Neuronal stem cell (in vitro differentiated cells): ENCODE measurements around the gene BRPF1.

Experiments
- DNase-seq: peaks from one replicate; pipeline ENCODE4 v3.0.0-alpha.2; 2013; ENCODE audit warnings: low spot score
- H2AFZ ChIP-seq: one replicate; pipeline ENCODE4 v1.6.1; 2013; ENCODE audit warnings: mild to moderate bottlenecking, low read length, inconsistent platforms
- H2AK5ac ChIP-seq: 2 replicates; pipeline ENCODE4 v1.6.1; 2013; ENCODE audit warnings: low read depth, mild to moderate bottlenecking, inconsistent platforms, low read length, moderate library complexity, mixed read lengths
- H2BK120ac ChIP-seq: 2 replicates; pipeline ENCODE4 v1.6.1; 2013; ENCODE audit warnings: low read depth, mild to moderate bottlenecking, inconsistent platforms, low read length, moderate library complexity, mixed read lengths
- H2BK12ac ChIP-seq: one replicate; pipeline ENCODE4 v1.6.1; 2013; ENCODE audit warnings: low read length, inconsistent platforms
- H2BK15ac ChIP-seq: 2 replicates; pipeline ENCODE4 v1.6.1; 2013; ENCODE audit warnings: mild to moderate bottlenecking, low read length, inconsistent platforms, mixed read lengths
- H2BK5ac ChIP-seq: one replicate; pipeline ENCODE4 v1.6.1; 2013; ENCODE audit warnings: inconsistent platforms, mild to moderate bottlenecking, low read length, moderate library complexity
- H3K14ac ChIP-seq: one replicate; pipeline ENCODE4 v1.6.1; 2013; ENCODE audit warnings: low read length, inconsistent platforms
- H3K18ac ChIP-seq: 2 replicates; pipeline ENCODE4 v1.6.1; 2013; ENCODE audit warnings: low read length, inconsistent platforms
- H3K23ac ChIP-seq: 2 replicates; pipeline ENCODE4 v1.6.1; 2013; ENCODE audit warnings: low read depth, mild to moderate bottlenecking, mixed read lengths, low read length, inconsistent platforms; ENCODE audit not compliant: poor library complexity
- H3K27ac ChIP-seq: replicated peaks from 3 replicates; pipeline ENCODE4 v1.5.1; 2013; ENCODE audit warnings: low read length, inconsistent platforms
- H3K27me3 ChIP-seq, 3 experiments: 2 replicates each; pipeline ENCODE4 v1.6.1; 2013; ENCODE audit warnings: low read length in 3 of 3, mild to moderate bottlenecking in 2 of 3, inconsistent platforms in 1 of 3, low read depth in 1 of 3, mixed read lengths in 1 of 3, moderate library complexity in 1 of 3; ENCODE audit not compliant: control insufficient read depth in 3 of 3, insufficient read depth in 3 of 3
- H3K36me3 ChIP-seq, 2 donors: replicated peaks in 1 of 2; 2 replicates each; pipeline ENCODE4 v1.6.1; 2013; ENCODE audit warnings: low read length in 2 of 2; ENCODE audit not compliant: control insufficient read depth in 2 of 2, insufficient read depth in 2 of 2
- H3K4ac ChIP-seq: 2 replicates; pipeline ENCODE4 v1.6.1; 2013; ENCODE audit warnings: inconsistent platforms, mild to moderate bottlenecking, low read length, moderate library complexity
- H3K4me1 ChIP-seq, 2 donors: 1 replicate in 1 of 2; 2 replicates in 1 of 2; pipeline ENCODE4 v1.6.1; 2013; ENCODE audit warnings: low read length in 2 of 2, low read depth in 1 of 2; ENCODE audit not compliant: control insufficient read depth in 2 of 2, insufficient read depth in 1 of 2
- H3K4me2 ChIP-seq: one replicate; pipeline ENCODE4 v1.6.1; 2013; ENCODE audit warnings: mild to moderate bottlenecking, low read length, inconsistent platforms; ENCODE audit not compliant: insufficient read depth, poor library complexity, severe bottlenecking
- H3K4me3 ChIP-seq, 2 donors: 2 replicates each; pipeline ENCODE4 v1.5.1; 2013; ENCODE audit warnings: low read length in 2 of 2, mild to moderate bottlenecking in 2 of 2, inconsistent platforms in 1 of 2, moderate library complexity in 1 of 2
- H3K79me1 ChIP-seq: one replicate; pipeline ENCODE4 v1.6.1; 2013; ENCODE audit warnings: low read depth, mild to moderate bottlenecking, inconsistent platforms, low read length, moderate library complexity
- H3K9ac ChIP-seq: one replicate; pipeline ENCODE4 v1.6.1; 2013; ENCODE audit warnings: mild to moderate bottlenecking, low read depth, low read length, inconsistent platforms; ENCODE audit not compliant: poor library complexity
- H3K9me3 ChIP-seq, 2 donors: replicated peaks in 1 of 2; 2 replicates each; pipeline versions ENCODE3 to v1.6.1; 2013; ENCODE audit warnings: low read length in 2 of 2, mild to moderate bottlenecking in 2 of 2, inconsistent platforms in 1 of 2, low read depth in 1 of 2, mixed read lengths in 1 of 2, moderate library complexity in 1 of 2; ENCODE audit not compliant: control insufficient read depth in 2 of 2, insufficient read depth in 1 of 2
- H4K8ac ChIP-seq: one replicate; pipeline ENCODE4 v1.6.1; 2013; ENCODE audit warnings: low read depth, mild to moderate bottlenecking, inconsistent platforms, low read length, moderate library complexity
- H4K91ac ChIP-seq: one replicate; pipeline ENCODE4 v1.6.1; 2013; ENCODE audit warnings: low read length, low read depth, mild to moderate bottlenecking, inconsistent platforms; ENCODE audit not compliant: poor library complexity
- WGBS, 2 donors: extraction: QIAGEN DNeasy Blood & Tissue Kit; methylation state at CpG; one replicate each; pipeline ENCODE4 v1.1.7; 2013; ENCODE audit warnings: missing lambda C conversion rate in 2 of 2, mixed read lengths in 1 of 2; ENCODE audit not compliant: insufficient read length in 2 of 2, insufficient replicate concordance in 1 of 2; ENCODE audit errors: extremely low coverage in 2 of 2; 5-methylcytosine and 5-hydroxymethylcytosine counted together

BRPF1 gene

GRCh38 chr3:9747267-9747666, 15.7 kb downstream of the BRPF1 start:
- H3K23ac ChIP-seq = no peak overlapping the region
- H3K4me2 ChIP-seq = no peak overlapping the region
- H3K27me3 ChIP-seq = no peaks in the 10 kb centered on the region
- H3K4me1 ChIP-seq = peaks cover 4 to 8% of the 10 kb centered on the region in 2 donors
- no peak overlapping the region for H3K14ac ChIP-seq
- no peak overlapping the region for H3K4ac ChIP-seq
- no peak overlapping the region for H3K27ac ChIP-seq
- peak overlapping the region; percentile 47 for H3K9ac ChIP-seq
- no peak overlapping the region for H2AK5ac ChIP-seq
- no peak overlapping the region for H2AFZ ChIP-seq
- no peak overlapping the region for H4K8ac ChIP-seq
- peak overlapping the region; percentile 23 for H2BK120ac ChIP-seq
- peaks cover 6% of the 10 kb centered on the region for H3K79me1 ChIP-seq
- no peak overlapping the region for H4K91ac ChIP-seq
- DNase-seq = no peak
- H3K36me3 ChIP-seq = peaks cover 66 to 84% of the 10 kb centered on the region in 2 donors
- H2BK5ac ChIP-seq = no peak overlapping the region
- WGBS, 2 donors = no CpG with 5 or more reads among the region's 8 CpGs
- H3K4me3 ChIP-seq = no peak overlapping the region
- no peak overlapping the region for H3K18ac ChIP-seq
- H3K9me3 ChIP-seq = peaks cover 0 to 2% of the 10 kb centered on the region in 2 donors
- H2BK15ac ChIP-seq = no peak overlapping the region
- H2BK12ac ChIP-seq = no peak overlapping the region

- no peak for DNase-seq
- Histone ChIP-seq H3K14ac (no peak overlapping the region), H3K23ac (no peak overlapping the region), H3K27me3 (no peaks in the 10 kb centered on the region), H2AFZ (no peak overlapping the region), H3K4me1 (peaks cover 4 to 8% of the 10 kb centered on the region in 2 donors), H3K9ac (no peak overlapping the region), H2BK12ac (no peak overlapping the region), H2BK15ac (no peak overlapping the region), H3K27ac (no peak overlapping the region), H3K4ac (no peak overlapping the region), H4K8ac (no peak overlapping the region), H3K18ac (no peak overlapping the region), H2BK120ac (no peak overlapping the region), H3K36me3 (peaks cover 62 to 83% of the 10 kb centered on the region in 2 donors), H3K4me2 (no peak overlapping the region), H3K9me3 (peaks cover 0 to 2% of the 10 kb centered on the region in 2 donors), H2AK5ac (no peak overlapping the region), H3K4me3 (no peak overlapping the region), H4K91ac (no peak overlapping the region), H3K79me1 (peaks cover 8% of the 10 kb centered on the region), H2BK5ac (no peak overlapping the region)
- WGBS, 2 donors = no CpG with 5 or more reads among the region's 2 CpGs
Measured at GRCh38 chr3:9748031-9748430, 16.5 kb downstream of the BRPF1 start.

- Histone ChIP-seq H3K4me3 (peak overlapping the region; percentile 55 to 84), H2BK5ac (peak overlapping the region; percentile 97), H3K4me1 (peaks cover 4 to 8% of the 10 kb centered on the region in 2 donors), H3K4me2 (peak overlapping the region; percentile 76), H4K91ac (no peak overlapping the region), H3K9ac (peak overlapping the region; percentile 87), H3K79me1 (peaks cover 8% of the 10 kb centered on the region), H2BK15ac (no peak overlapping the region), H3K9me3 (peaks cover 0 to 2% of the 10 kb centered on the region in 2 donors), H3K27me3 (no peaks in the 10 kb centered on the region), H3K14ac (no peak overlapping the region), H3K18ac (peak overlapping the region; percentile 61), H3K4ac (no peak overlapping the region), H3K23ac (peak overlapping the region; percentile 45), H2BK120ac (no peak overlapping the region), H2AFZ (peak overlapping the region; percentile 93), H4K8ac (no peak overlapping the region), H2BK12ac (no peak overlapping the region), H2AK5ac (no peak overlapping the region), H3K27ac (peak overlapping the region; percentile 89), H3K36me3 (peaks cover 51 to 79% of the 10 kb centered on the region in 2 donors)
- no CpG with 5 or more reads among the region's 19 CpGs for WGBS, 2 donors
- DNase-seq = no peak
Measured at GRCh38 chr3:9749296-9749644, 17.7 kb downstream of the BRPF1 start.

DNA sequence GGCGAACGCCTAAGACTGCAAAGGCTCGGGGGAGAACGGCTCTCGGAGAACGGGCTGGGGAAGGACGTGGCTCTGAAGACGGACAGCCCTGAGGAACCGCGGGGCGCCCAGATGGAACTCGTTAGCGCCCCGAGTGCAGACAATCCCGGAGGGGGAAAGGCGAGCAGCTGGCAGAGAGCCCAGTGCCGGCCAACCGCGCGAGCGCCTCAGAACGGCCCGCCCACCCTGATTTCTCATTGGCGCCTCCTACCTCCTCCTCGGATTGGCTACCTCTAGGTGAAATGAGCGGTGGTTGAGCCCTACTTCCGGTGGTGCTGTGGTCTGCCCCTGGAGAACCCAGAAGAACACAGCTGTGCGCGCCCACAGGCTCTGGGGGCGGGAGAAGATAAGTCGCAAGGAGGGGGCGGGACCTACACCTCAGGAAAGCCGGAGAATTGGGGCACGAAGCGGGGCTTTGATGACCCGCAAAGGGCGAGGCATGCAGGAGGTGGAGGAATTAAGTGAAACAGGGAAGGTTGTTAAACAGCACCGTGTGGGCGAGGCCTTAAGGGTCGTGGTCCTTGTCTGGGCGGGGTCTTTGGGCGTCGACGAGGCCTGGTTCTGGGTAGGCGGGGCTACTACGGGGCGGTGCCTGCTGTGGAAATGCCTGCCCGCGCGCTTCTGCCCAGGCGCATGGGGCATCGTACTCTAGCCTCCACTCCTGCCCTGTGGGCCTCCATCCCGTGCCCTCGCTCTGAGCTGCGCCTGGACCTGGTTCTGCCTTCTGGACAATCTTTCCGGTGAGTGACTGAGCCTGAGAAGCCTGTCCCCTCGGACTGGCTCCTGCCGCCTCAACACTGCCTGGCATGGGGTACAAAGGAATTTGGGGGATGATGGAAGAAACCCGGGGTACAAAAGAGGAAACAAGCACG, 18.4 kb downstream of the BRPF1 start, which contains the start of gene OGG1:
TSS of gene OGG1 (plus strand) at position 308 of the 911 bp plus-strand sequence. CDS start at position 643, 335 bp downstream.
- peaks cover 0 to 2% of the 10 kb centered on the region in 2 donors for H3K9me3 ChIP-seq
- H4K8ac ChIP-seq = no peak within 1 kb of the TSS
- no peak within 1 kb of the TSS for H2BK12ac ChIP-seq
- H3K23ac ChIP-seq = peak within 1 kb of the TSS; percentile 59
- peak; percentile 96 for DNase-seq
- peaks cover 8% of the 10 kb centered on the region for H3K79me1 ChIP-seq
- H4K91ac ChIP-seq = no peak within 1 kb of the TSS
- no peak within 1 kb of the TSS for H2AK5ac ChIP-seq
- H2AFZ ChIP-seq = peak within 1 kb of the TSS; percentile 93
- peak within 1 kb of the TSS; percentile 97 for H2BK5ac ChIP-seq
- WGBS, 2 donors = no CpG with 5 or more reads among the region's 60 CpGs
- no peak within 1 kb of the TSS for H2BK15ac ChIP-seq
- H3K4ac ChIP-seq = no peak within 1 kb of the TSS
- H2BK120ac ChIP-seq = no peak within 1 kb of the TSS
- H3K4me1 ChIP-seq = peaks cover 4 to 8% of the 10 kb centered on the region in 2 donors
- H3K36me3 ChIP-seq = peaks cover 50 to 79% of the 10 kb centered on the region in 2 donors
- H3K27me3 ChIP-seq = no peaks in the 10 kb centered on the region
- H3K4me2 ChIP-seq = peak within 1 kb of the TSS; percentile 90
- H3K27ac ChIP-seq = peak within 1 kb of the TSS; percentile 96
- H3K14ac ChIP-seq = no peak within 1 kb of the TSS
- H3K18ac ChIP-seq = peak within 1 kb of the TSS; percentile 99
- H3K9ac ChIP-seq = peak within 1 kb of the TSS; percentile 94
- peak within 1 kb of the TSS; percentile 55 to 88 for H3K4me3 ChIP-seq
